K562 (cell line): ENCODE measurements around the gene SULT1C4. TPM values are rescaled to one million over a fixed set of nuclear protein-coding genes. Genes with fewer than 3 reads are reported as not detected.

ENCODE experiments used
- CTBP1 ChIP-seq: fragments of 450-650 bp; IDR thresholded peaks from 2 replicates; pipeline ENCODE4 v1.6.1; 2016; ENCODE audit warnings: borderline replicate concordance
- MAFG ChIP-seq: fragments of 450-650 bp; conservative IDR thresholded peaks from 2 replicates; pipeline ENCODE4 v1.6.1; 2016; ENCODE audit warnings: missing genetic modification characterization, missing compliant biosample characterization
- NFRKB ChIP-seq: fragments of 450-650 bp; IDR thresholded peaks from 2 replicates; pipeline ENCODE4 v1.6.1; 2016; ENCODE audit warnings: low read depth
- RHOXF2B ChIP-seq: fragments of 250-450 bp; sonication (Bioruptor Pico); conservative IDR thresholded peaks from 2 replicates; pipeline ENCODE4 v1.5.1; 2021
- ZHX1 ChIP-seq: fragments of 150-350 bp; conservative IDR thresholded peaks from 2 replicates; pipeline ENCODE4 v1.6.1; 2014; ENCODE audit warnings: low read length
- ZMIZ1 ChIP-seq, 2 experiments: fragments of 150-350 bp in 1 of 2; IDR thresholded peaks; 2 replicates each; pipeline ENCODE4 v1.6.1; 2012 to 2016; ENCODE audit warnings: low read depth in 2 of 2, low read length in 2 of 2, mild to moderate bottlenecking in 1 of 2, moderate library complexity in 1 of 2
- ZNF311 ChIP-seq: fragments of 250-450 bp; sonication (Bioruptor Pico); IDR thresholded peaks from 2 replicates; pipeline ENCODE4 v1.4.0; 2020; ENCODE audit warnings: mild to moderate bottlenecking, moderate library complexity
- polyA plus RNA-seq, 8 experiments: library from polyadenylated mRNA; depleted of rRNA in 4 of 8; stranded (reverse) in 5 of 8; unstranded in 3 of 8; fragments of >200 nt; fragmentation: Nextera tagmentation in 2 of 8; fragmentation: Illumina TruSeq in 1 of 8; extraction: Ambion mirVana in 2 of 8; extraction: Trizol in 1 of 8; gene quantifications; 2 replicates each; pipeline versions ENCODE4 v1.2.1 to v1.2.3, GENCODE V29; 2011 to 2014; ENCODE audit warnings: inconsistent platforms in 1 of 8, missing spikeins in 1 of 8
- total RNA-seq, 7 experiments: library from RNA; depleted of rRNA in 6 of 7; stranded (reverse); fragments of >200 nt in 6 of 7; fragmentation: Illumina TruSeq in 2 of 7; extraction: Trizol in 2 of 7; gene quantifications; 2 replicates each; pipeline versions ENCODE4 v1.2.1 to v1.2.3, GENCODE V29; 2011 to 2021; ENCODE audit warnings: low replicate concordance in 1 of 7
- TF ChIP-seq, protein P1 (sequence below): fragments of 250-450 bp; sonication (Bioruptor Pico); IDR thresholded peaks from 2 replicates; pipeline ENCODE4 v1.5.0; 2020; ENCODE audit warnings: mild to moderate bottlenecking
- TF ChIP-seq, protein P2 (sequence below): fragments of 250-450 bp; sonication (Bioruptor Pico); IDR thresholded peaks from 2 replicates; pipeline ENCODE4 v1.5.0; 2021; ENCODE audit warnings: mild to moderate bottlenecking, borderline replicate concordance
- TF ChIP-seq, protein P3 (sequence below): fragments of 250-450 bp; sonication (Bioruptor Pico); IDR thresholded peaks from 2 replicates; pipeline ENCODE4 v1.8.0; 2022; ENCODE audit warnings: inconsistent platforms, mild to moderate bottlenecking, moderate library complexity, borderline replicate concordance
- TF ChIP-seq, protein P4 (sequence below), 2 experiments: IDR thresholded peaks in 1 of 2; conservative IDR thresholded peaks in 1 of 2; 2 replicates each; pipeline ENCODE4 v1.6.1; 2016; ENCODE audit warnings: low read depth in 2 of 2, mild to moderate bottlenecking in 1 of 2, missing compliant biosample characterization in 1 of 2, missing genetic modification characterization in 1 of 2, moderate library complexity in 1 of 2

The SULT1C4 gene
- total and polyA plus RNA-seq, 9 of the 15 experiments (the other 6 are each of a cell fraction or from before 2014, with no cell fraction given): 0.04 to 0.14 (median 0.09) TPM; not detected in 5

DNA sequence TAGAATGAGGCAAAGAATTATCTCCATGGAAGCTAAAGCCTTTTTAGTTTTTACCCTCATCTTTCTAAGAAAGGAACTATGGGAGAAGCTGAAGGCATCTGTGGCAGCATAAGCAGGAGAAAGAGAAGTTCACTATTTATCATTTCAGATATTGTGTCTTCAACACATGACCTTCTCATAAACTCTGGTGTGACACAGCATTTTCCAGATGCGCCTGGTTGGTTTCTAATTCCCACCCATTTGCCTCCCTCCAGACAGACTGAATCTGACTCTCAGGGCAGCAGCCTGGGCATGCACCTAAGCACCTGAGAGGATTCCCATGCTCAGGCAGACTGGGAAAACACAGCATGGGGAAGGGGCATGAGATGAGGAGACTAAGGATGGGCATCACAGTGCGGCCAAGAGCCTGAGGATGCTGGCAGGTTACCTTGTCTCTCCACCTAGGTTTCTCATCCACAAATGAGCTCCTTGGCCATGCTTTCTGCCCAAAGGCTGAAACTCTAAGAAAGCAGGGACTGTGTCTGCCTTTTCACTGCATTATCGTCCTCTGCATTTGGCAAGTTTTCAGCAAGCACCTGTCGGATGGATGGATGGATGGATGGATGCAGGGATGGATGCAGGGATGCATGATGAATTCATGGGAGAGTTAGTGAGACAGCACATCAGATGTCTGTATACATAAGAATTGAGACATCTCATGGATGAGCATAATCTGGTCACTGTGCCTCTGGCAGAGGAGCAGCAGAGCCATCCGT, 28.8 kb upstream of the SULT1C4 start (continued):
- no peak for TF ChIP-seq ZHX1
- no peak for TF ChIP-seq ZNF311 (CRISPR knock-in tag)
- no peak for TF ChIP-seq NFRKB
- TF ChIP-seq, protein P1, sequence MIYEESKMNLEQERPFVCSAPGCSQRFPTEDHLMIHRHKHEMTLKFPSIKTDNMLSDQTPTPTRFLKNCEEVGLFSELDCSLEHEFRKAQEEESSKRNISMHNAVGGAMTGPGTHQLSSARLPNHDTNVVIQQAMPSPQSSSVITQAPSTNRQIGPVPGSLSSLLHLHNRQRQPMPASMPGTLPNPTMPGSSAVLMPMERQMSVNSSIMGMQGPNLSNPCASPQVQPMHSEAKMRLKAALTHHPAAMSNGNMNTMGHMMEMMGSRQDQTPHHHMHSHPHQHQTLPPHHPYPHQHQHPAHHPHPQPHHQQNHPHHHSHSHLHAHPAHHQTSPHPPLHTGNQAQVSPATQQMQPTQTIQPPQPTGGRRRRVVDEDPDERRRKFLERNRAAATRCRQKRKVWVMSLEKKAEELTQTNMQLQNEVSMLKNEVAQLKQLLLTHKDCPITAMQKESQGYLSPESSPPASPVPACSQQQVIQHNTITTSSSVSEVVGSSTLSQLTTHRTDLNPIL: no peak
- TF ChIP-seq, protein P2, sequence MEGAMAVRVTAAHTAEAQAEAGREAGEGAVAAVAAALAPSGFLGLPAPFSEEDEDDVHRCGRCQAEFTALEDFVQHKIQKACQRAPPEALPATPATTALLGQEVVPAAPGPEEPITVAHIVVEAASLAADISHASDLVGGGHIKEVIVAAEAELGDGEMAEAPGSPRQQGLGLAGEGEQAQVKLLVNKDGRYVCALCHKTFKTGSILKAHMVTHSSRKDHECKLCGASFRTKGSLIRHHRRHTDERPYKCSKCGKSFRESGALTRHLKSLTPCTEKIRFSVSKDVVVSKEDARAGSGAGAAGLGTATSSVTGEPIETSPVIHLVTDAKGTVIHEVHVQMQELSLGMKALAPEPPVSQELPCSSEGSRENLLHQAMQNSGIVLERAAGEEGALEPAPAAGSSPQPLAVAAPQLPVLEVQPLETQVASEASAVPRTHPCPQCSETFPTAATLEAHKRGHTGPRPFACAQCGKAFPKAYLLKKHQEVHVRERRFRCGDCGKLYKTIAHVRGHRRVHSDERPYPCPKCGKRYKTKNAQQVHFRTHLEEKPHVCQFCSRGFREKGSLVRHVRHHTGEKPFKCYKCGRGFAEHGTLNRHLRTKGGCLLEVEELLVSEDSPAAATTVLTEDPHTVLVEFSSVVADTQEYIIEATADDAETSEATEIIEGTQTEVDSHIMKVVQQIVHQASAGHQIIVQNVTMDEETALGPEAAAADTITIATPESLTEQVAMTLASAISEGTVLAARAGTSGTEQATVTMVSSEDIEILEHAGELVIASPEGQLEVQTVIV: no peak
- no peak for TF ChIP-seq ZMIZ1 (IDR thresholded peaks at IDR 0.05; ENCODE audit: low read depth in 2 of 2, low read length in 2 of 2)
- TF ChIP-seq RHOXF2B: no peak
- peak; percentile 89 for TF ChIP-seq CTBP1
- TF ChIP-seq, protein P3, sequence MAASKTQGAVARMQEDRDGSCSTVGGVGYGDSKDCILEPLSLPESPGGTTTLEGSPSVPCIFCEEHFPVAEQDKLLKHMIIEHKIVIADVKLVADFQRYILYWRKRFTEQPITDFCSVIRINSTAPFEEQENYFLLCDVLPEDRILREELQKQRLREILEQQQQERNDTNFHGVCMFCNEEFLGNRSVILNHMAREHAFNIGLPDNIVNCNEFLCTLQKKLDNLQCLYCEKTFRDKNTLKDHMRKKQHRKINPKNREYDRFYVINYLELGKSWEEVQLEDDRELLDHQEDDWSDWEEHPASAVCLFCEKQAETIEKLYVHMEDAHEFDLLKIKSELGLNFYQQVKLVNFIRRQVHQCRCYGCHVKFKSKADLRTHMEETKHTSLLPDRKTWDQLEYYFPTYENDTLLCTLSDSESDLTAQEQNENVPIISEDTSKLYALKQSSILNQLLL (CRISPR knock-in tag): no peak
- TF ChIP-seq MAFG: peak; percentile 89
- TF ChIP-seq, protein P4, sequence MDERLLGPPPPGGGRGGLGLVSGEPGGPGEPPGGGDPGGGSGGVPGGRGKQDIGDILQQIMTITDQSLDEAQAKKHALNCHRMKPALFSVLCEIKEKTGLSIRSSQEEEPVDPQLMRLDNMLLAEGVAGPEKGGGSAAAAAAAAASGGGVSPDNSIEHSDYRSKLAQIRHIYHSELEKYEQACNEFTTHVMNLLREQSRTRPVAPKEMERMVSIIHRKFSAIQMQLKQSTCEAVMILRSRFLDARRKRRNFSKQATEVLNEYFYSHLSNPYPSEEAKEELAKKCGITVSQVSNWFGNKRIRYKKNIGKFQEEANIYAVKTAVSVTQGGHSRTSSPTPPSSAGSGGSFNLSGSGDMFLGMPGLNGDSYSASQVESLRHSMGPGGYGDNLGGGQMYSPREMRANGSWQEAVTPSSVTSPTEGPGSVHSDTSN (CRISPR knock-in tag; IDR thresholded peaks at IDR 0.05; ENCODE audit: low read depth): no peak
- TF ChIP-seq, protein P4 (tag; conservative IDR thresholded peaks at IDR 0.05; ENCODE audit: low read depth): 0 out of 2 replicates have a peak, but pooled peaks have one; percentile 6
